Activated T-helper 1 cell treated with anti-CD3 and anti-CD28 coated beads, Interleukin-2, amount 50 U/mL, for 16 hours (primary cell): Measurements from ENCODE around the gene CCSER1.

Experiments
- DNase-seq, 2 donors: peaks; one replicate each; pipeline ENCODE4 v3.0.0-alpha.2; 2020; ENCODE audit warnings: low read depth in 1 of 2, low spot score in 1 of 2

Gene CCSER1

DNA sequence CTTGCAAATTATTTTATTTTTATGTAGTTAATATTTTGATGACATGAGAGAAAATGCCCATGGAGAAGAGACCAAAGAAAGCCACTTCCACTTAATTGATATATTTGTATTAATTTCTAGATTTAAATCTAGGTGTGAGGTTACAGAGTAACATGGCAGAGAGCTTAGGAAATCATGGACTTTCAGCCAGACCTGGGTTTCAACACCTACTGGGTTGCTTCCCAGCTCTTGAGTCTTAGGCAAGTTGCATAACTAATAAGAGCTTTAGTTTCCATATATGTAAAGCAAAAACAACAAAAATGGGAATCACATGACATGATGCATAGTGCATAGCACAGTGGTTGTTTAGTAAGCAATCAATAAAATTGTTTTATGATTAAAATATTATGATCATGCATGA, 413.3 kb downstream of the CCSER1 start:
- DNase-seq: no peak

DNA sequence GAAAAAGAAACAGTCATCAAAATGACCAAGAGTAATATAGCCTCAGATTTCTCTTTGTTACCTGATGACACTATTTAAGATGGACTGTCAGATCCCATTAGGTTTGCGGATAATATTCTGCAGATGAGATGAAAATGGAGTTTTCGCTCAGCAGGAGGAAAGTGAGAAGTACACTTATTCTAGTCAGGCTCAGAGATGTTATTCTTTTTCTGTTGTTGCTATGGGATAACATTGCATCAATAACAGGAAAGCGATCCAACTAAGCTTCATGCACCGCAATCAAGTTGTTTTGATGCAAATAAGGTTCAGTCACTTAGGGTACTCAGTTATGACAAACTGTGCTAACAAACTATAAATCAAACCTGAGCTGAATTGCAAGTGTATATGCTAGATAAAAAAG, 415.0 kb downstream of the CCSER1 start:
- DNase-seq: no peak

DNA sequence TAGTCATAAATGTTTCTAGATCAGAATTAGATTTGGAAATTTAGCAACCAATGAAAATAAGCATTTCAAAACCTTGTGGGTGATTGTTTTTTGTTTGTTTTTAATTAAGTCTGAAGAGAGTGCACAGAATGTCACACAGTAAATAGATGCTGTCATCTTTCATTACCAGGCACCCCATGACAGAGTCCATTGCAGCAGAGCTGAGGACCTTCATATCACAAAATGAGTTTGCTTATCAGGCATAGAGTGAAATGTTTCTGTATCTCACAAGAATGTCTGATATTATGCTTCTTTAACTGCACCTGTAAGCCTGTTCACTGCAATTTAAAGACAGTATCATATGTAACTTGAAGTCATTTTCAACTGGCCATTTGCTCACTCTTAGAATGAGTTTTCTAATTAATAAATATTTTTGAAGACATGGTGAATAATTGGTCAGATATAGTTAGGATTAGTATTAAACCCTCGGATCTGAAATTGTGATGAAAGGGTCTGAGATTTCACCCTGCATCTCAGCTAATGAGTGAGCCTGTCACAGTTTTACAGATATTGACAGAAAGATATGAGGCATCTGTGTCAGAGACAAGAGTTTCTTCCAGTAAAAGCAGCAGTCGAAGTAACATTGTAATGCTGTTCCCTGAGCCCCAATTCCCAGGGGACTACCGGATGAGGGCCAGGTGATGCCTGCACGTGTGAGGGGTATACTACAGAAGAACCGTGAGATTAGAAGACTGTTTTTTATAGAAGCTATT, 416.4 kb downstream of the CCSER1 start:
- no peak for DNase-seq

DNA sequence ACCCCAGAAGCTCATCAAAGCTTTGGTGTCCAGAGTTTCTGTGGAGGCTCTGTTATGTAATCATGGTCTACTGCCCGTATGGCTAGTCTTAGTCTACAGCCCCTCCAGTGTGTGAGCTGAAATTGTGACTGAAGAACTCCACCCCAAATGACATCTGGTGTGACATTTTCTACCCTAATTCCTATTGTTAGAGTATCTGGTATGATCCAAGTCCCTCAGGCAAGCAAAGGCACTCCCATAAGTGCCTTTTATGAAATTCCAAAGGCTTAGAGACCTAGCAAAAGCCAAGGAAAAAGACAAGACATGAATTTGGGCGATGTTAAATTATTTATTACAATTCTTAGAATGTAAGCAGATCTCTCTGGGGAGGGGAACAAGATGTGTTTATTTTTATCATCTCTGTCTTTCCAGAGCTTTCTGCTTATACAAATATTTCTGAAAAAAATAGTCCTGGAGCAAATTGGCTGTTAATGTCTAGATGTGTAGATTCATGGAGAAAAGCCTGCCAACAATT, 417.4 kb downstream of the CCSER1 start:
- no peak for DNase-seq

DNA sequence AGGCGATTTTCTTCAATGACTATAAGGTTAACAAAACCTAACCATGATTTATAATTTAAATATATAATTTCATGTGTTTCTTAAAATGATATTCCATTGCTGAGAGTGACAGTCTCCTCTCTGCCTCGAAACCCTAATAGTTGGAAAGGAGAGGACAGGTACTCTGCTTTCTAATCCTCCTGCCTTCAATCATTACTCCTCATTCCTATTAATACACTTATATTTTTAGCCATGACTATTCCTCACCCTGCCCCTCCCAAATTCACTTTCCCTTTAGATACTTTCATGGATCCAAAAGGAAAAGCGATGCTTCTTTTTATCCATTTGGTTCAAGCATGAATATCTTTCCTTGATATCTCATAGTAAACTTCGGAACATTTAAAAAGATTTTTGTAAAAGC, 418.2 kb downstream of the CCSER1 start:
- DNase-seq: no peak

DNA sequence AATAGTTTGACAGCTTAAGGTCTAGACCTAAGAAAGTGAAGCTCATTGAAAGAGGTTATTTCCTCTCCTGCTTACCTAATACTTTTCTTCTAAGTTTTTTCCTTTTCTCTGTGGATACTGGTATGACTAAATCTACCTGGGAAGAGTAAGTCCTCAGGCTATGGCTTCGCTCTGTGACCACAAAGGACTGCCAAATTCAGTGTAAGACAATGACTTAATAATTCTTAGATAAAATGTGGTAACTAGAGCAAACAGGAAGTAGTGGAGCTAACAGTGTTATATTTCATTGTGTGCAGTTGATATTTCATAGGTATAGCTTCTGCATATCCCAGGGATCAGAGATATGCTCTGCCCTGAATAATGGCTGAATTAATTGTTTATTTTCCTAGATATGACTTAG, 418.9 kb downstream of the CCSER1 start:
- no peak for DNase-seq

DNA sequence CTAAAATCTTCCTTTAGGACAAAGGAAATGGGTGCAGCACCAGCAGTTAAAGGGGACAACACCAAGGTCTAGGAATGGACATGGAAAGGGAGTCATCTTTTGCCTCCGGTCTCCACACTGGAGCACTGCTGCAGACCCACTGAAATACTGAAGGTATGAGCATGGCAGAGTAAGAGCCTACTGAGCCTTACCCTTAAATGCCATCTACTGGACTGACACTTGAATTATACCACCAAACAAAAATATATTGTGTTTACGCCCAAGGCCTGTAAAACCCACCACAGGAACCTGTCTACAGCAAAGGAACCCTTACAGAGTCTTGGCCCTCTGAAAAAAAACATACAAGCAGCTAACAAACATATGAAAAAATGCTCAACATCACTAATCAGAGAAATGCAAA, 443.4 kb downstream of the CCSER1 start:
- DNase-seq: no peak

DNA sequence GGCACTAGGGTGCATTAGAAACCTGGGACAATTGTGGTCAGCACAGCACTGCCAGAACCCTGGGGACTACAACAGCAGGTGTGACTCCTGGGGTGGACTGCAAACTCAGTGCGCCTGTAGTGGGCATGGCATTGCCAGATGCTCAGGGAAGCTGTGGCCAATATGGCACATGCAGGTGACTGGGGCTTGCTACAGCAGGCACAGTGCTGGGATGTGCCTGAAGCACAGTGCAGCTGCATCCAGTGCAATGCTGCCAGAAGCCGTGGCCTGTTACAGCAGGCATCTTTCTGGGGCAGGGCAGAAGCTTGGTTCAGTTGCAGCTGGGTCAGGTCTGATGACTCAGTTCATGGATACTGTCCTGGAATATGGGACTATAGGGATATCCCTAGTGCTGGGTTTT, 445.8 kb downstream of the CCSER1 start:
- DNase-seq: no peak

DNA sequence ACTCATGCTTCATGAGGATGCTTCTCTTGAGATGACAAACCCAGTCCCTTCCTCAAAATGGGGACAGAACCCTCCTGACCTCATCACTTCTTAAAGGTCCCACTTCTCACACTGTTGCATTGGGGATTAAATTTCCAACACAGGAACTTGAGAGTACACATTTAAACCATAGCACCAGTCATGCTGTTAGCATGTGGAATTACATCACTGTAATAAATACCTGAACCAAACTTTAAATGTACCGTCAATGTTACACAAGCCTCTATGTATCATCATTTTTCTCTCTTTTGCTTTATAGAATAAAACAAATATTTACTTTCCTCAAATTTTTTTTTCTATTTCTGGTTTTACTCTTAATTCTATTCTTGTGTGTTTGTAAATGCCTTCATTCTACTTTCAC, 448.2 kb downstream of the CCSER1 start:
- no peak for DNase-seq

DNA sequence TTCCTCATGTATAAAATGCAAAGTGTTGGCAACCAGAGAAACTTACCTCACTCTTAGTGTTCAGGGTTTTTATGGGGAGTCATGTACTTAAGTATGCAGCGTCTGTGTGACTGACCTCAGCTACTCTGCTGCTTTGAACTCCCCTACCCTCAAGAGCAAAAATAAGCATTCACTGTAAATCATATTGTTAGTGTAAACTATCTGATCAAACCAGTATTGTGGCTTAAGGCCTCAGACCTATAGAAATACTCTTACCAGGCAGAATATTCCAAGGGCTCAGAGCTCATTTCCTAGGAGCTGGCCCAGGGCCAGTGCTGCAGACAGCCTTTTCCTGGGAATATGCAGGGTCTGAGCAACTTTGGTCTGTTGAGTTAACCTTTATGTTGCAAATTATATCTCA, 453.1 kb downstream of the CCSER1 start:
- DNase-seq: no peak

DNA sequence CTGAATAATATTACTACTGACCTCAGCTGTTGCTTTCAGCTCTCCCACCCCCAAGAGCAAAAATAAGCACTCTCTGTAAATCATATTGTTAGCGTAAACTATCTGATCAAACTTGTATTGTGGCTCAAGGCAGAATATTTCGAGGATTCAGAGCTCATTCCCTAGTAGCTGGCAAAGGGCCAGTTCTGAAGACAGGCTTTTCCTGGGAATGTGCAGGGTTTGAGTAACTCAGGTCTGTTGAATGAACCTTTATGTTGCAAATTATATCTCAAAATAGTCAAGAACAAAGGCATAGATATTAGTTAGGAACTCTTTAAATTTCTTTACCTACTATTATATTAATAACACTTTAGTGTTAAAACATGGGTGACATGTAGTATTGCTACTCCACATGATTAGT, 454.9 kb downstream of the CCSER1 start:
- no peak for DNase-seq

DNA sequence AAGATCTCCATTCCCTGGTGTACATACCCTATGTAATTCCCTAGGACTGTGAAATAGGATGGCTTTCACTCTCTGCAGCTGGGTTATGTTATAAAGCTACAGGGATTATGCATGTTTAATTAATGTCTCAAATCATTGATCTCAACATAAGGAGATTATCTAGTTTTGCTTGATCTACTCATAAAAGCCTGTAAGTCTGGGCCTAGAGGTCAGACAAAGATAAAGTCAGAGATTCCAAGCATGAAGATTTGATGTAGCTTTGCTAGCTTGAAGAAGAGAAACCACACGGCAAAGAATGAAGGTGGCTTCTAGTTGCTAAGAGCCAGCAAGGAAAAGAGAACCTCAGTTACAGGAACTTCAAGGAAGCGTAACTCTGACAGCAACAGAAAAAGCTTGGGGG, 456.9 kb downstream of the CCSER1 start:
- no peak for DNase-seq

DNA sequence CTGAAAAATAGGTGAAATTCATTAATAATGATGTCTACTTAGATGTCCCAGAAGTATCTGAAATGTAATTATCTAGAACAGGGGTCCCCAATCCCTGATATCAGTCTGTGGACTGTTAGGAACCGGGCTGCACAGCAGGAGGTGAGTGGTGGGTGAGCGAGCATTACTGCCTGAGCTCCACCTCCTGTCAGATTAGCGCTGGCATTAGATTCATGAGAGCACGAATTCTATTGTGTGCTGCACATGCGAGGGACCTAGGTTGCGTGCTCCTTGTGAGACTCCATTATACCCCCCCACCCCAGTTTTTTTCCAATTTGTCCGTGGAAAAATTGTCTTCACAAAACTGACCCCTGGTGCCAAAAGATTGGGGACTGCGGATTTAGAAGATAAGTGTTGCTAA, 458.8 kb downstream of the CCSER1 start:
- no peak for DNase-seq

DNA sequence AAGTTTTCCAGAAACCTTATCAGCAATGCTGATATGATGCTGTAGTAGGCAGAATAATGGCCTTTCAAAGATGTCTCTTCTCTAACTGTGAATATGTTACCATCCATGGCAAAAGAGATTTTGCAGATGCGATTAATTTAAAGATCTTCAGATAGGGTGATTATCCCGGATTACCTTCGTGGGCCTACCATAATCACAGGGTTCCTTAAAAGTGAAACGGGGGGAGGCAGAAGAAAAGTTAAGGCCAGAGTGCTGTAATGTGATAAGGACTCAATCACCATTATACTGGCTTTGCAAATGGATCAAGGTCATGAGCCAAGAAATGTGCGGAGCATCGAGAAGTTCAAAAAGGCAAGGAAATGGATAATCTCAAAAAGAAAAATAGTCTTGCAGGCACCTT, 459.6 kb downstream of the CCSER1 start:
- DNase-seq: no peak

DNA sequence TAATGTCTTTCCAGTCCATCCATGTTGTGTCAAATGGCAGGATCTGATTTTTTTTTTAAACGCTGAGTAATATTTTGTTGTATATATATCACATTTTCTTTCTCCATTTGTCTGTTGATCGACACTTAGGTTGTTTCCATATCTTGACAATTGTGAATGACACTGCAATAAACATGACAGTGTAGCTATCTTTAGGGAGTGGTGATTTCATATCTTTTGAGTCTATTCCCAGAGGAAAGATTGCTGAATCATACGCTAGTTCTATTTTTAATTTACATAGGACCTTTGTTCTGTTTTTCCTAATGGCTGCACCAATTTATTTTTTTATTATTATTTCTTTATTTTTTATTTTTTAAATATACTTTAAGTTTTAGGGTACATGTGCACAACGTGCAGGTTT, 470.7 kb downstream of the CCSER1 start:
- DNase-seq: no peak

DNA sequence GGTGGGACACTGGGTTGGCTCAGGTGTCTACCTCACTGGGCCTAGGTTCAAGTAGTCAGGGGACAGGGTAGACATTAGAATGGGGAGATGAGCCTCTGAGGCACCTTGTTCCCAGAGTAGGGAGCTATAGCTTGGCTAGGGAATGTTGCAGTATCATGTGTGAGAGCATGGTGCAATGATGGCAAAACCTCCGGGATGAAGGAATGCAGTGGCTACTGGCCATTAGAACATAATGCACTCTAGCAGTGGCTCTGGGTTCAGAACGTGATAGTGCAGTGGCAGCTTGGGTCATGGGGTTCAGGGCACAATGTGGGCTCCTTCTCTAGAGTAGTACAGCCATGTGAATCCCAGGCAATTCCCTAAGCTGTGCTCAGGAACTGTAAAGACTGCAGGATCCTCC, 471.5 kb downstream of the CCSER1 start:
- DNase-seq: no peak

DNA sequence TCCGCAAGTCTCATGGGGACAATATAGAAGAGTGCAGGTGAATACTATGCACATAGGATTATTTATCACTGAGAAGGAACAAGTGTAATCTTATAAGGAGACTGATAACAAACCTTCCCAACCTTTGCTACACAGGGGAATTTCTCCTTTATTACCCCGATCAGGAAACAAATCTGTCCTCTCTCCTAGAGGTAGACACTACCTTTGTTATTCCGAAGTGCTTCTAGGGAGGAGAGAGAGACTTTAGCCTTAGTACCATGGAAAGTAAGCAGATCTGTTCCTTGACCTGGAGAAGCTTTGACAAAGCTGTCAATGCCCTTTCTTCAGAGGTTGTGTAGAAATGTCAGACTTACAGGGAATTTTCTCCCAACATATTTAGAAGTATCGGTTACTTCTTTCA, 475.5 kb downstream of the CCSER1 start:
- DNase-seq: no peak

DNA sequence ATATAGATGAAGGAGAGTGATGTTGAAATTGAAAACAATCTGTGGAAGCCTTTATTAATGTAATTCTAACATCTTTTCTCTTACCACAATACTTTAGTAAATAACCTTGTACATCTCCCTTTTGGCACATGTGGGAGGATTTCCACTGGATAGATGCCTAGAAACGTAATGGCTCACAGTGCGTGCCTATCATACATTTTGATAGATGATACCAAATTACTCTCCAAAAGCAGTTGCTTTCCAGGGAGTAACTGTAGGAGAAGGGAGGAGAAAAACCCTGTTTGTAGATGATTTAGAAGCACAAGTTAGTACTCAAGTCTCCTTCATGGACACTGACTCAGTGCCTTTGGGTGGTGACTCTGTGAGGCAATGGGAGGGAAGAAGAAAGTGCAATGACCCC, 476.3 kb downstream of the CCSER1 start:
- DNase-seq: no peak

DNA sequence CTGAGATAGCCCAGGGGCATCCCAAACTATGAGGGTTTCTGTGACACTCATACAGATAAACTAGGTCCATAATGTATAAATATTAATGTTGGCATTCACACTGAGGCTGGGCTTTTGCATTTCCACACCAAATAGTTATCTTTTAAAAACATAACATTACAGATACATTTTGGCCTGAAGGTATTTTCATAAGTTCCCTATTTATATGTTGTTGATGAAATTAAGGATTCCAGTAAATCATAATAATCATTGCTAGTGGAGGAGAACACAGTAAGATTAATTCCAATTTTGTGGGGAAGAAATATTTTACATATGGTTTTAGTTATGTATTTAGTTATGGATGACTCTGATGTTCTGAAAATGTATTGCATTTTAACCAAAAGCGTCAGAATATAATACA, 479.6 kb downstream of the CCSER1 start:
- DNase-seq: no peak

DNA sequence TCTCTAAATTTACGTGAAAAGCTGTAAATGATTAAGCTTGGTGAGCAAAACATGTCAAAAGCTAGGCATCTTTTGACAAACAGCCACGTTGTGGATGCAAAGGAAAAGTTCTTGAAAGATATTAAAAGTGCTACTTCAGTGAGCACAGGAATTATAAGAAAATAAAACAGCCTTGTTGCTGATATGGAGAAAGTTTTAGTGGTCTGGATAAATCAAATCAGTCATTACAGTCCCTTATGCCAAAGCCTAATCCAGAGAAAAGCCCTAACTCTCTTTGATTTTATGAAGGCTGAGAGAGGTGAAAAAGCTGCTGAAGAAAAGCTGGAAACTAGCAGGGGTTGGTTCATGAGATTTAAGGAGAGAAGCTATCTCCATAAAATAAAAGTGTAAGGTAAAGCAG, 487.2 kb downstream of the CCSER1 start:
- no peak for DNase-seq

DNA sequence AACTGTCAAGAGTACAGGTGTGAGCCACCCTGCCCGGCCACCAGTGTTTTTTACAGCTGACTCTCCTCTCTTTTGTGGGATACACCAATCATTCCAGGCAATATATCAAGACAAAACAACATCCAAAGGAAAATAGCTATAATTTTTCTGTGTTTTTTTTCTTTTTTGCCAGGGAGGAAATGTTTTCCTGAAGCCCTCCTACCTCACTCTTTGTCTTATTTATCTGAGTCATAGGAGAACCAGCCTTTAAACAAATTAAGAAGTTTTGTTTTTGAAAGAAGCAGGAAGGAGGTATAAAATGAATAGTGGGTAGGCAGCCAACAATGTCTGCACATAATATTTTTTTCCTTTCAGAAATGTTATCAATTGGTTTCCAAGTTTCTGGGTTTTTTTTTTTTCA, 493.9 kb downstream of the CCSER1 start:
- DNase-seq: no peak

DNA sequence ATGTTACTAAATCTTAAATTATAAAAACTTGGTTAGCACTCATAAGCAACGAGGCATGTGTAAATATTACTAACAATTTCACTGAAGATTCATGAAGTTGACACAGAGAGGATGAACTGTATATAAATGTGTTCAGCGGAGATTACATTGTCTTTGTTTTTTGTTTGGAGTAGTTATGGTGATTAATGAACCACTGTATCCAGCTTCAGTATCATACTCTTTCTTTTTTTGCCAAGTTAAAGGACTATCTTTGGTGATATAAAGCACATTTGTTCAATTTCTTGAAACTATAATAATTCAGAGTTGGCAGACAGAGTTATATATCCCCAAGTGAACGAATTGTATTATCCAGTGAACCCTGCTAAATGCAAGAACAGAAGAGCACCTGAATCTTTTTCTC, 497.6 kb downstream of the CCSER1 start:
- no peak for DNase-seq

DNA sequence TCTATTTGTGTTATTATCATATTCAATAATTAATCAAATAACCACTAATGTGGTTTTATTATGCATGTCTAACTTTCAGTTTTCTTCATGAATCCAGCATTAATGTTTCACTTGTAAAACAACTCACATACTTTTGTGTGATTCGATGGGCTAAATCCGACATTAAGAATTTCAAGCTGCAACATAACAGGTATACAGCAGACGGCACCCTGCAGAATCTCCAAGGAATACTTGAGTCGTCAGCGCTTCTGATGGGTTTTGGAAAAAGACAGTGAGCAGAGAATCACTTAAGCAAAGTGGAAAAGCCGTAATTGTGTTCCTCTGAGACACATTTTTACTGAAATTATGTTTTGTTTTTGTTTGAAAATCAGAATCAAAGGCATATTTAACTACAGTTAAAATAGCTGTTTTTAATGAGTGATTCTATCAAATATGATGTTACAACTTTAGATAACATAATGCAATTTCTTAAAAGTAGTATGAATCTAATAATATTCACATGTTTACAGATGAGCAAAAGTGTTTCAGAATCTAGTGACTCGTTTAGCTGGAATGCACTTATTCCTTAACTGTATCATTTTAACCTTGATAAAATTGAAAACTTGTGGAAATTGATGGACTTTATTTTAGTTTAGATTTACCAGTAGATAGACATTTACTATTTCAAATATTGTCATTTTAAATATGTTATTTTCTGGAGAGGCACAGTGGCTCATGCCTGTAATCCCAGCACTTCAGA, 514.8 kb downstream of the CCSER1 start:
- DNase-seq: no peak
